B cell (primary cell): ENCODE data around the gene PLD5. TPM values are rescaled to one million over a fixed set of nuclear protein-coding genes. Genes with fewer than 3 reads are reported as not detected.

Experiments used
- ATAC-seq: fragments of 200-7000 bp; cut with Tn5 transposase; one replicate; pipeline ENCODE4 v1.10.0; 2021; ENCODE audit warnings: low read depth, mild to moderate bottlenecking, moderate number of reproducible peaks, moderate library complexity
- CTCF ChIA-PET: fragments of 350-600 bp; sonication (Branson Sonifier 250); formaldehyde crosslinking; loops from one replicate; lab custom pipeline; 2021; ENCODE audit warnings: antibody characterized with exemption, inconsistent platforms; lab: Charles Lee
- POLR2A ChIA-PET: fragments of 350-600 bp; sonication (Branson Sonifier 250); formaldehyde crosslinking; loops from one replicate; lab custom pipeline; 2021; ENCODE audit warnings: antibody characterized with exemption; lab: Charles Lee
- DNase-seq: peaks from one replicate; pipeline ENCODE4 v3.0.0; 2013
- H2AFZ ChIP-seq: 2 replicates; pipeline ENCODE4 v1.6.1; 2012; ENCODE audit warnings: mild to moderate bottlenecking, low read depth, low read length; ENCODE audit not compliant: insufficient read depth, poor library complexity, severe bottlenecking
- H3K27ac ChIP-seq, 2 donors: 1 replicate in 1 of 2; 2 replicates in 1 of 2; pipeline ENCODE4 v1.5.1; 2012 to 2013; ENCODE audit warnings: low read length in 2 of 2, mild to moderate bottlenecking in 2 of 2, moderate library complexity in 1 of 2
- H3K27me3 ChIP-seq, 4 experiments: fragments of 200-600 bp in 1 of 4; sonication (generic) in 1 of 4; replicated peaks in 1 of 4; 1 replicate in 2 of 4; 2 replicates in 2 of 4; pipeline versions ENCODE4 v1.6.1 to v1.7.0; 2013 to 2016; ENCODE audit warnings: low read length in 3 of 4, mild to moderate bottlenecking in 2 of 4, mixed read lengths in 1 of 4, moderate library complexity in 1 of 4; ENCODE audit not compliant: insufficient read depth in 4 of 4, control insufficient read depth in 3 of 4; ENCODE audit errors: control extremely low read depth in 1 of 4
- H3K36me3 ChIP-seq, 2 experiments: replicated peaks in 1 of 2; 1 replicate in 1 of 2; 2 replicates in 1 of 2; pipeline versions ENCODE4 v1.6.1 to v1.7.1; 2013; ENCODE audit warnings: low read length in 1 of 2; ENCODE audit not compliant: insufficient read depth in 2 of 2, control insufficient read depth in 1 of 2; ENCODE audit errors: control extremely low read depth in 1 of 2, extremely low read depth in 1 of 2
- H3K4me1 ChIP-seq, 2 donors: fragments of 200-600 bp in 1 of 2; sonication (generic) in 1 of 2; 1 replicate in 1 of 2; 2 replicates in 1 of 2; pipeline versions ENCODE4 v1.5.1 to v1.6.1; 2013 to 2017; ENCODE audit warnings: low read length in 2 of 2; ENCODE audit not compliant: control insufficient read depth in 2 of 2, insufficient read depth in 2 of 2
- H3K4me2 ChIP-seq: replicated peaks from 2 replicates; pipeline ENCODE3; 2012; ENCODE audit warnings: mild to moderate bottlenecking, low read depth, low read length; ENCODE audit not compliant: poor library complexity, severe bottlenecking
- H3K4me3 ChIP-seq, 5 experiments: fragments of 200-600 bp in 1 of 5; sonication (generic) in 1 of 5; 1 replicate in 3 of 5; 2 replicates in 2 of 5; pipeline versions ENCODE4 v1.5.1 to v1.7.0; 2011 to 2016; ENCODE audit warnings: low read length in 4 of 5, mild to moderate bottlenecking in 4 of 5, low read depth in 2 of 5, control low read depth in 1 of 5, moderate library complexity in 1 of 5; ENCODE audit not compliant: insufficient read depth in 1 of 5; ENCODE audit errors: control extremely low read depth in 1 of 5, extremely low read depth in 1 of 5
- H3K79me2 ChIP-seq: fragments of 200-600 bp; sonication (generic); one replicate; pipeline ENCODE4 v1.6.0; 2016; ENCODE audit warnings: low read length; ENCODE audit not compliant: control insufficient read depth, insufficient read depth
- H3K9ac ChIP-seq: fragments of 200-600 bp; sonication (generic); 2 replicates; pipeline ENCODE4 v1.6.1; 2017; ENCODE audit warnings: mild to moderate bottlenecking, low read length, moderate library complexity
- H3K9me3 ChIP-seq, 3 donors: one replicate each; pipeline versions ENCODE4 v1.6.1 to v1.7.1; 2013; ENCODE audit warnings: low read length in 2 of 3; ENCODE audit not compliant: control insufficient read depth in 2 of 3, insufficient read depth in 1 of 3; ENCODE audit errors: control extremely low read depth in 1 of 3
- H4K20me1 ChIP-seq: 2 replicates; pipeline ENCODE4 v1.6.0; 2012; ENCODE audit warnings: mild to moderate bottlenecking, low read length; ENCODE audit not compliant: insufficient read depth, control insufficient read depth, poor library complexity, severe bottlenecking
- H3K27ac Mint-ChIP-seq: one replicate; pipeline ENCODE4 v1.8.0; 2021; ENCODE audit warnings: mixed read lengths
- H3K27me3 Mint-ChIP-seq: one replicate; pipeline ENCODE4 v1.8.0; 2021; ENCODE audit warnings: mixed read lengths
- H3K4me1 Mint-ChIP-seq: one replicate; pipeline ENCODE4 v1.8.0; 2021; ENCODE audit warnings: mixed read lengths
- H3K4me3 Mint-ChIP-seq: one replicate; pipeline ENCODE4 v1.8.0; 2021; ENCODE audit warnings: mixed read lengths
- H3K9me3 Mint-ChIP-seq: one replicate; pipeline ENCODE4 v1.8.0; 2022; ENCODE audit warnings: mixed read lengths; ENCODE audit not compliant: insufficient read depth
- CTCF ChIP-seq: fragments of 200-600 bp; IDR thresholded peaks from one replicate; pipeline ENCODE4 v1.8.0; 2022; ENCODE audit warnings: antibody characterized with exemption, mild to moderate bottlenecking
- EZH2 ChIP-seq: IDR thresholded peaks from 2 replicates; pipeline ENCODE4 v1.6.1; 2012; ENCODE audit warnings: borderline replicate concordance, low read depth, mild to moderate bottlenecking, moderate library complexity, low read length; ENCODE audit not compliant: insufficient read depth, poor library complexity, severe bottlenecking
- WGBS: methylation state at CpG from one replicate; pipeline ENCODE4 v1.1.5; 2013; ENCODE audit warnings: missing lambda C conversion rate; ENCODE audit not compliant: insufficient coverage; 5-methylcytosine and 5-hydroxymethylcytosine counted together
- intact Hi-C: fragments of 100-400 bp; cut with micrococcal nuclease; formaldehyde crosslinking; loops from one replicate; pipeline ENCODE4 v1.10.0; 2022
- polyA plus RNA-seq: library from polyadenylated mRNA; depleted of rRNA; stranded (reverse); fragments of >200 nt; gene quantifications from 2 replicates; pipeline ENCODE4 v1.2.3, GENCODE V29; 2012
- total RNA-seq, 2 donors: library from RNA; stranded (reverse); fragments of 120-200 nt in 1 of 2; gene quantifications; 1 replicate in 1 of 2; 2 replicates in 1 of 2; pipeline versions ENCODE4 v1.2.3 to v1.2.4, GENCODE V29; 2013 to 2022

The PLD5 gene
- total and polyA plus RNA-seq, 2 donors (not counting 1 experiment from before 2014, with no cell fraction given) = 0.37 to 1.9 TPM

GRCh38 chr1:242240077-242240476, 284.4 kb downstream of the PLD5 start:
- TF ChIP-seq EZH2 (no peak), CTCF (no peak)
- intact Hi-C loops = no loop called here
- Mint-ChIP-seq H3K4me1 (no peaks in the 10 kb centered on the region), H3K27me3 (no peaks in the 10 kb centered on the region), H3K9me3 (no peaks in the 10 kb centered on the region), H3K4me3 (no peak overlapping the region), H3K27ac (no peak overlapping the region)
- POLR2A ChIA-PET = no interaction called here
- Histone ChIP-seq H3K27me3 (no peaks in the 10 kb centered on the region), H3K9ac (no peak overlapping the region), H3K27ac (no peak overlapping the region), H3K4me2 (no peak overlapping the region), H2AFZ (no peak overlapping the region), H3K4me1 (no peaks in the 10 kb centered on the region), H4K20me1 (no peaks in the 10 kb centered on the region), H3K4me3 (no peak overlapping the region), H3K9me3 (peaks cover 0 to 4% (median 0%) of the 10 kb centered on the region in 3 donors), H3K36me3 (no peaks in the 10 kb centered on the region), H3K79me2 (no peaks in the 10 kb centered on the region)
- DNase-seq (no peak), ATAC-seq (no peak)
- CTCF ChIA-PET = no interaction called here
- 90% methylated on average over 4 of the region's 4 CpGs for WGBS

GRCh38 chr1:242239398-242239797, 285.1 kb downstream of the PLD5 start:
- H3K27me3 Mint-ChIP-seq = no peaks in the 10 kb centered on the region

More at GRCh38 chr1:242239398-242239797, 285.1 kb downstream of the PLD5 start:
- Histone ChIP-seq H3K36me3 (no peaks in the 10 kb centered on the region), H3K27ac (no peak overlapping the region), H3K9ac (no peak overlapping the region), H3K9me3 (peaks cover 0 to 4% (median 0%) of the 10 kb centered on the region in 3 donors), H4K20me1 (no peaks in the 10 kb centered on the region), H3K4me2 (no peak overlapping the region), H3K27me3 (no peaks in the 10 kb centered on the region), H3K79me2 (no peaks in the 10 kb centered on the region), H2AFZ (no peak overlapping the region), H3K4me3 (no peak overlapping the region), H3K4me1 (no peaks in the 10 kb centered on the region)
- H3K4me3 Mint-ChIP-seq = no peak overlapping the region
- ATAC-seq (no peak), DNase-seq (no peak)
- CTCF ChIA-PET = no interaction called here
- TF ChIP-seq EZH2 (no peak), CTCF (no peak)
- H3K27ac Mint-ChIP-seq = no peak overlapping the region
- no peaks in the 10 kb centered on the region for H3K4me1 Mint-ChIP-seq
- POLR2A ChIA-PET = no interaction called here
- intact Hi-C loops = no loop called here
- H3K9me3 Mint-ChIP-seq = no peaks in the 10 kb centered on the region
- WGBS = no CpG with 5 or more reads among the region's 7 CpGs
